GM19035 (cell line): Measurements from ENCODE around the gene ABHD11.
"Not testable (repeated sequence)": the region's sequence is repeated elsewhere in the genome, so short reads cannot be mapped to it uniquely, and the experiment has no call there.

Experiments
- ATAC-seq: cut with Tn5 transposase; IDR thresholded peaks from one replicate; pipeline ENCODE4 v1.9.1; 2021; ENCODE audit not compliant: unreplicated experiment

ABHD11 gene, protein sequence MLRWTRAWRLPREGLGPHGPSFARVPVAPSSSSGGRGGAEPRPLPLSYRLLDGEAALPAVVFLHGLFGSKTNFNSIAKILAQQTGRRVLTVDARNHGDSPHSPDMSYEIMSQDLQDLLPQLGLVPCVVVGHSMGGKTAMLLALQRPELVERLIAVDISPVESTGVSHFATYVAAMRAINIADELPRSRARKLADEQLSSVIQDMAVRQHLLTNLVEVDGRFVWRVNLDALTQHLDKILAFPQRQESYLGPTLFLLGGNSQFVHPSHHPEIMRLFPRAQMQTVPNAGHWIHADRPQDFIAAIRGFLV

DNA sequence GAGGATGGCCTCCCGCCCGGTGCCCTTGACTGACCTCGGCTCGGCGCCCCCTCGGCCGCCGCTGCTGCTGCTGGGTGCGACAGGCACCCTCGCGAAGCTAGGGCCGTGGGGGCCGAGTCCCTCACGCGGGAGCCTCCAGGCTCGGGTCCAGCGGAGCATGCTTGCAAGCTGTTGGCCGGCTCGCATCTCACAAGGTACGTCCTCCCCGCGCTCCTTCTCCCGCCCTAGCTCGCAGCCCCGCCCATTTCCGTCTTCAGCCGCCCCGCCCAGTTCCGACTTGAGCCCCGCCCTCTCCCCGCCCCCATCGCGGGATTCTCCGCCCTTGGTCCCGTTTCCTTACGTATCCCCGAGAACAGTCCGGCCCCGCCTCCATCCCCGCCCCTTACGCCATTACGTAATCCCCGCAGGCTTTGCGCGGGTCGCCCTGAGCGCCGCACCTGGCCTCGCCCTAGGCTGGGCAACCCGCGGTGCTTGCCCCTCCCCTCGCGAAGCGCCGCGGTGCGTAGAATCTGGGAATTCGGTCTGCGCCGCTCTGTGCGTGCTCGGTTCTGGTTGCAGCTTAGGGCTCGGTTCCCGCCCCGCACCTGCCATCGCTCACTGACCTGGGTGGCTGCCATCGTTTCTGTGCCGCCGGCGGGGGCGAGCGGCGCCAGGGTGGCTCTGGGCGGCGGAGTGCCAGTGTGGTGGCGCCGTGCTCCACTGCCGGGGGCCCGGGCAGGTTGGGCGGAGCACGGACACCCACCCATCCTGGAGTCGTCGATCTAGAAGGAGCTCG, at the start of gene ABHD11:
ABHD11 (minus strand) TSS at position 191 of the 775 bp plus-strand sequence; CDS start at position 159, 32 bp downstream.
- peak; percentile 83 for ATAC-seq

DNA sequence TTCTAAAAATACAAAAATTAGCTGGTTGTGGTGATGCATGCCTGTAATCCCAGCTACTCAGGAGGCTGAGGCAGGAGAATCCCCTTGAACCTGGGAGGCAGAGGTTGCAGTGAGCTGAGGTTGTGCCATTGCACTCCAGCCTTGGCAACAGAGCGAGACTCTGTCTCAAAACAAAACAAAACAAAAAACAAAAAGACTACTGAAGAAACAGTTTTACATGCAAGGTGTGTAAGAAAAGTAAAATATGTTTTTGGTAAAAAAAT, 49.1 kb upstream of the ABHD11 start:
- not testable (repeated sequence) for ATAC-seq

DNA sequence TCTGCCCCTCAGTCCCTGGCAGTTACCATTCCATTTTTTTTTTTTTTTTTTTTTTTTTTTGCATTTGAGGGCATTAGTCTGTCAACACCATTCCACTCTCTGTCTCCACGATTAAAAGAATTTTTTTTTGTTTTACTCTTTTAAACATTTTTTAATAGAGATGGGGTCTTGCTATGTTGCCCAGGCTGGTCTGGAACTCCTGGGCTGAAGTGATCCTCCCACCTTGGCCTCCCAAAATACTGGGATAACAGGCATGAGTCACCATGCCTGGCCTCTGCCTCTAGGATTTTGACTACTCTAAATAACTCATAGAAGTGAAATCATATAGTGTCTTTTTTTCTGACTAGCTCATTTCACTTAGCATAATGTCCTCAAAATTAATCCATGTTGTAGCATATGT, 48.0 kb upstream of the ABHD11 start:
- no peak for ATAC-seq

DNA sequence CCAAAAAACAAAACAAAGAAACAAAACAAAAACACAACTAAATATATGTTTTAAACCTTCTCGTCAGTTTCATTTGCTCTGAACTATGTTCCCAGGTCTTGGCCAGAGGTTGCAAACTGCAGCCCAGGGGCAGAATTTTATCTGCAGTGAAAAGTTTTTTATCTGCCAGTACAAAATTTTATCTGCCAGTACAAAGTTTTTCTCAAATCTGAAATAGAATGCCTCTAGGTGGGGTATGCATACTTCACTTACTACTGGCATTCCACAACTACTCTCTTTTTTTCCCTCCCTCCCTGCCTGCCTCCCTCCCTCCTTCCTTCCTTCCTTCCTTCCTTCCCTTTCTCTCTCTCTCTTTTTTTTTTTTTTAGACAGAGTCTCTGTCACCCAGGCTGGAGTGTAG, 40.9 kb upstream of the ABHD11 start:
- ATAC-seq: no peak

DNA sequence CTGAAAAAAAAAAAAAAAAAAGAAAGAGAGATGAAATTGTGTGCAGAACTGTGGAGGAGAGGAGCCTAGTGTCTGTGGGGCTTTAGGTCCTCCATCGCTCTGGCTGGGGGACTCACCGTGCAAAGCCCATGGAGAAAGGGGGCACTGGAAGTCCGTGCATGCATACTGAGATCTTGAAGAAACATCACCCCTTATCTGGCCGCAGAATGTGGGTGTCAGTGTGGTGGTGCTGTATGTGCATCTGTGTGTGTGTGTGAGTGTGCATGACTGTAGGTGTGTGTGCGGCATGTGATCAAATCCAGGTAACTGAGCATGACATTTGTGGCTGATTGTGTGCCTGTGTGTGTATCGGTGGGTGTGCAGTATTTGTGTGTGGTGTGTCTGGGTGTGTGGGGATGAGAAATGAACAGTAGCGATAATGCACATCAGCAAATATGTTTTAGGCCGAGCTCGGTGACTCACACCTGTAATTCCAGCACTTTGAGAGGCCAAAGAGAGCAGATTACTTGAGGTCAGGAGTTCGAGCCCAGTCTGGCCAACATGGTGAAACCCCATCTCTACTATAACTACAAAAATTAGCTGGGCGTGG, 40.3 kb upstream of the ABHD11 start:
- no peak for ATAC-seq

DNA sequence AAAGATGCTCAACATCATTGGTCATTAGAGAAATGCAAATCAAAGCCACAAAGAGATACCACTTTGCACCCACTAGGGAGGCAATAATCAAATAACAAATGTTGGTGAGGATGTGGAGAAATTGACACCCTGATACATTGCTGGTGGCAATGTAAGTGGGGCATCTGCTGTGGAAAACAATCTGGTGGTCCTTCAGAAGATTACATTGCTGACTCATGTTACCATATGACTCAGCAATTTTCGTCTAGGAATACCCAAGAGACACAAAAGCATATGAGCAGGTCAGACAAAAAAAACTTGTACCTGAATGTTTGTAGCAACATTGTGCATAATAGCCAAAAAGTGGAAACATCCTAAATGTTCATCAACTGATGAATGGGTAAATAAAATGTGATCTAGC, 36.3 kb upstream of the ABHD11 start:
- no peak for ATAC-seq

DNA sequence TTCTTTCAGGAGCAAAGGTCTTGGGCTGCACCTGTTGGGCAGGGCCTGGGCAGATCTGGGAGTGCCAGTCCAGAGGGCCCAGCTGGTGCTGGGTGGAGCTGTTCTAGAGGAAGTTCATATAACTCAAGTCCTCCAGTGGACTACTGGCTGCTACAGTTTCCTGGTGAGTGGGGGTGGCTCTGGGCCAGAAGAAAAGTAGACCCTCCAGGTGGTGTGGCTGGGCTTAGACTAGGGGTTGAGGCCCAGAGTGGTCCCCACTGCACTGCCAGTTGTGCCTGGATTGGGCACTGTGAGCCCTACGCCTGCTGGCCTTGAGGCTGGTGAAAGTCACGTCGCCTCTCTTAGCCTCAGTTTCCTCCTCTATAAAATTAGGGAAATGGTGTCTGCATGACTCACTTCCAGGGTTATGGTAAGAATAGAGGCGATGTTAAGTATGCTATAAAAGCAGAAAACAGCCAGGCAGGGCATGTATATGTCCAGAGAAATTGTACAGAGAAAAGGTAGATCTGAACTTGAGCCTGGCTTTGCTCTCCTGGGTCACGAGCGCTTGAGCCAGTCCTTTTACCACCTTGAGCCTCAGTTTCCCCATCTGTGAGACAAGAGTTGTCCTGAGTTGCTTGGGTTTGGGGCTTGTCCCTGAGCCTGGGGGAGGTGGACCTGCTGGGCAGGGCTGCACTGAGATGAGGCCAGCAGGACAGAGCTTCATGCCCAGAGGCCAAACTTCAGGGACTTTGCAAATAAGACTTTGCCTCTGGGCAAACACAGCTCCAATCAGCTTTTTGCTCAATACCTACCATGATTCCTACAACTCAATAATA, 35.3 kb upstream of the ABHD11 start:
- no peak for ATAC-seq

DNA sequence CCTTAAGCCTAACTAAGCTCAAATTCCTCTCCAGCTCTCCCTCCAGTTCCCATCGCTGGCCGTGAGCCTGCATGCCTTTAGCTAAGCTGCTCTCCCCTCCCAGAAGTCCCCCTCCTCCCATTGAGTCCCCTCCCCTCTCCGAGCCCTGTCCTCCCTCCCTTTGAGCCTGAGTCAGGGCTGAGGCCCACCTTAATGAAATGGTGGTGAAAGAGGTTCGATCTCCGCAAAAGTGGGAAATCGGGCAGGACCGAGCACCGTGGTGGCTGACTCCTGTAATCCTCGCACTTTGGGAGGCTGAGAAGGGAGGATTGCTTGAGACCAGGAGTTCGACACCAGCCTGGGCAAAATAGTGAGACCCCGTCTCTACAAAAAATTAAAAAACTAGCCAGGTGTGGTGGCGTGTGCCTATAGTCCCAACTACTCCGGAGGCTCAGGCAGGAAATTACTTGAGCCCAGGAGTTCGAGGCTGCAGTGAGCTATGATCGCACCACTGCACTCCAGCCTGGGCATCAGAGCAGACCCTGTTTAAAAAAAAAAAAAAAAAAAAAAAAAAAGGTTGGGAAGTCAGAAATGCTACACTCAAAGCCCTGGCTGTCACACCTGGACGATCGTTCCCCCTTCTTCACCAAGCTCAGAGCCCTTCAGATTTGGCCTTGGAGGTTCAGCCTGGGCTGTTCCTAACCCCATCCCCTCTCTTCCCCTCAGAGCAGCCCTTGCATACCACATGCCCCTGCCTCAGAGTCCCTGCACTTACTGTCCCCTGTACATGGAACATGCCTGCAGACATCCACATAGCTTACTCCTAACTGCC, 32.5 kb upstream of the ABHD11 start:
- no peak for ATAC-seq

DNA sequence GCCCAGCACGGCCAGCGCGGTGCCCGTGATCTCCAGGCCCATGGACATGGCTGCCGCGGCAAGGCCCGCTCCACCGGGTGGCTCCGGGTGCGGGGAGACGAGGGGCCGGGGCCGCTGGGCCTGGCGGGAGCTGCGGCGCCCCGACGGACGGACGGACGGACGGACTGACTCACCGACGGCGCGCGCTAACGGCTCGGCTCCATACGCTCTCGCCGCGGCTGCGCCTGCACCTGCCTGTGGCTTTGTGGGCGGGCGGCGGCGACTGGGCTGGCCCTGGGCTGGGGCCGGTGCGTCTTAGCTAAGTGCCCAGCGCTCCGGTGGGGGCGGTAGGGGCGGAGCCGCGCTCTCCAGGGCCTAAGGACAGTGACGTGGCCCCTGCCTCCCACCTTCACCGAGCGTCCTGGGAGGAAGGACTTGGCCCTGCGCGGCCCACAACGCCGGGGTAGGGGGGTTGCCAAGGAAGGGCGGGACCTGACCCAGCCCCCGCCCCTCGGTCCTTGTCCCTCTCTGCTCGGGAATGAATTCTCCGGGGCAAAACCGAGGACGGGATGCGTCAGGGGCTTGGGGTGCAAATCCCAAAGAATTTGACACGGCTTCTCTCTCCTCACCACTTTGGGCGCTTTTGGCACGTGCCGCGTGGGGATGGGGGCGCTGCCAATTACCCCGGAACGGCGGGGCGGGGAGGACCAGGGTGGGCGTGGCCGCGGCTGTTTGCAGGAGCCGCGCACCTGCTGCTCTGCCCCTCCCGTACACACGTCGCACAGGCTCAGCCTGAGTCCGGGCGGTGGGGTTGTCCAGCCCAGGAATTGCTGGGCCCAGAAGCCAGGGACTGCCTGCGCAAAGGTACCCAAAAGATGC, 31.6 kb upstream of the ABHD11 start, which contains the start of gene CLDN3:
CLDN3 (minus strand) TSS at position 269 of the 858 bp plus-strand sequence; CDS start at position 48, 221 bp downstream.
- ATAC-seq: no peak

DNA sequence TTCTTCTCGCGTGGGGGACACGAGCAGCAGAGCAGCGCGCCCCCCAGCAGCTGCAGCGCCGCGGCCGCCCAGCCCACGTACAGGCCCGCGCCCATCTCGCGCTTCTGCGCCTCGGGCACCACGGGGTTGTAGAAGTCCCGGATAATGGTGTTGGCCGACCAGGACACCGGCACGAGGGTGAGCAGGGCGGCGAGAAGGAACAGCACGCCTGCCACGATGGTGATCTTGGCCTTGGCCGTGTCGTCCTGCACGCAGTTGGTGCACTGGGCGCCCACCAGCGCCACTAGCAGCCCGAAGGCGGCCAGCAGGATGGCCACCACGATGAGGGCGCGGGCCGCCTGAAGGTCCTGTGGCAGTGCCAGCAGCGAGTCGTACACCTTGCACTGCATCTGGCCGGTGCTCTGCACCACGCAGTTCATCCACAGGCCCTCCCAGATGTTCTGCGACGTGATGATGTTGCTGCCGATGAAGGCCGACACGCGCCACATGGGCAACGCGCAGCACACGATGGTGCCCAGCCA, 30.9 kb upstream of the ABHD11 start:
- ATAC-seq: no peak

DNA sequence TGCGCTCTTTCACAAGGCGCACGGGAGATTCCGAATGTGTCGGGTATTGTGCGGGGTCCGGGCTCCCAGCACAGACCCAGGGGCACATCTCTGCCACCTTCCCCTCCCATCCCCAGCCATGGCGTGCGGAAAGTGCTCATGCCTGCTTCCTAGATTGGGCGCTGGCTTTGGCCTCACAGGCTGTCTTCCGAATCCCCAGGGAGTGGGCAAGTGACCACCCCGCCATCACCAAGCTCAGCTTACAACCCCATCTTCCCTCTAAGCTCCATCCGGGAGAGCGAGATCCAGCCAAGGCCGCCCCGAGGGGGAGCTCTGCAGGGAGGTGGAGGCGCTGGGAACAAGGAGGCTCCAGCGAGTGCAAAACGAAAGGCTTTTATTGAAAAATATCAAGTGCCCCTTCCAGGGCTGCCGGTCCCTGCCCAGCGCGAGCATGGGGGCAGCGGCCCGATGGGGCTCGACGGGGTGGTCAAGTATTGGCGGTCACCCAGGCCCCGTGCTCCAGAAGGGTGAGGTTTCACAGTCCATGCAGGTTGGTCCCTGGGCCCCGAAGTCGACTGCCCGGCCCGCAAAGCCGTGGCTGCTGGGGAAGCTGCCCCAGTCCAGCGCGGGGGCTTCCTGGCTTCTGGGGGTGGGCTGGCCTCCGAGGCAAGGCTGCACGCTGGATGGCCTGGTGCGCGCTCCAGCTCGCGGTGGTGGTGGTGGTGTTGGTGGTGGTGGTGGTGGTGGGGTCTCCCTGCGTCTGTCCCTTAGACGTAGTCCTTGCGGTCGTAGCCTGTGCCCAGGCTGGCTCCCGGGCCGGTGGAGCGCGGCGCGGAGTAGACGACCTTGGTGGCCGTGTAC, 30.3 kb upstream of the ABHD11 start:
- no peak for ATAC-seq

DNA sequence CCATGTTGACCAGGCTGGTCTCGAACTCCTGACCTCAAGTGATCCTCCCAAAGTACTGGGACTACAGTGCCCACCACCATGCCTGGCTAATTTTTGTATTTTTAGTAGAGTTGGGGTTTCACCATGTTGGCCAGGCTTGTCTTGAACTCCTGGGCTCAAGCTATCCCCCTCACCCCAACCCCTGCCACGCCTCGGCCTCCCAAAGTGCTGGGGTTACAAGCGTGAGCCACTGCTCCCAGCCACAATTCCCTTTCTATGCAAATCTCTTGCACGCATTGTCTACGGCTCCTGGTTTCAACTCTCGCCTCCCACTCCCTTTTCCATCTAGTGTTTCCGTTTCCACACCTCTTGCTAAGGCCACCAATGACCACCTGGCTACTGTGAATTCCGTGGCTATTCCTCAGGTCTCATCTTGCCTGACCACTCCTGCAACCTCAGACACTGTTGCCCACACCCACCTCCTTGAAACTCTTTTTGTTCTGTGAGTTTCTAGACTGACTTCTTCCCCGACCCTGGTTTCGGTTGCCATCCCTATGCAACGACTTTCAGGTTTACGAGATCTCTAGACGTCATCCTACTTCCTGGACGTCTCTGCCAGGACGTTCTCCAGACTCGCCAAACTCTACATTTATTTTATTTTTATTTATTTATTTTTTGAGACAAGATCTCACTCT, 28.1 kb upstream of the ABHD11 start:
- ATAC-seq: no peak

DNA sequence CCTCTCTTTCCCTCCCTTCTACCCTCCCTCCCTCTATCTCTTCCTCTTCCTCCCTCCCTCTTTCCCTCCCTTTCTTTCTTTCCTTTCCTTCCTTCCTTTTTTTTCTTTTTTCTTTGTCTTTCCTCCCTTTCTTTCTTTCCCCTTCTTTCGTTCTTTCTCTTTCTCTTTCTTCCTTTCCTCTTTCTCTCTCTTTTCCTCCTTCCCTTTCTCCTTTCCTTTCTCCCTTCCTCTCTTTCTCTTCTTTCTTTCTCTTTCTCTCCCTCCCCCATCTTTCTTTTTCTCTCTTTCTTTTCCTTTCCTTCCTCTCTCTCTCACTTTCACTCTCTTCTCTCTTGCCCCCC, 24.0 kb upstream of the ABHD11 start:
- ATAC-seq: no peak

DNA sequence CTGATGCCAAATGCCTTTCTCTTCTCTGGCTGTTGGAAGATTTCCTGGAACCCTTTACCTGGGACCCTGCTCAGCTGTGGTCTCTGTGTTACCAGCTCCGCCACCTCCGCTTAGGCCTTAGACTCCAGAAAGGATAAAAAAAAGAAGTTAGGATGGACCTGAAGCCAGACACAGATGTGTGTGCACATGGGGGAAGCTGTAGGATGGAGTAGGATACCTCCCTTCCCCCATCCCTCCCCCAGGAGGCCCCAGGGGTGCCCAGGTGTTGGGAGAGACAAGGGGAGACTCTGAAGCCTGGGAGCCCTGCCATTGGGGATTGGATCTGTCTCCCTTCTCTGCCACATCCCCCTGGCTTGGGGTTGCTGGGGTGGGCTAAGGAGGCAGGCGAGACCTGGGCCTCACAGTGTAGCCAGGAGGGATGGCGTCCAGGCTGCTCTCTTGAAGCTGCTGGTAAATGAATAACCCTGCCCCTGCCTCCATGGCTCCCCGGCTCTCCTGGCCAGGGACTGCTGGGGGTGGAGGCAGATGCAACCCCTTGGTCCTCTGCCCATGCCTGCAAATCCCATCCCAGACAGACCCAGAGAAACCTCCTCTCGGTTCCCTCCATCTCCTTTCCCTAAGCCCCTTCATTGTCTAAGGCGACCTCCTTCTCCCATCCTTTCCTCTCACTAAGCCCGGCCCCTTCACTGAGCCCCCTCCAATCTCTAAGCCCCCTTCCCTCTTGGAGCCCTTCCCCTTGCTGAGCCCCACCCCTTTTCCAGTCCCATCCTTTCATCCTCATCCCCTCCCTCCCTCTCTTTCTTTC, 23.5 kb upstream of the ABHD11 start:
- no peak for ATAC-seq

DNA sequence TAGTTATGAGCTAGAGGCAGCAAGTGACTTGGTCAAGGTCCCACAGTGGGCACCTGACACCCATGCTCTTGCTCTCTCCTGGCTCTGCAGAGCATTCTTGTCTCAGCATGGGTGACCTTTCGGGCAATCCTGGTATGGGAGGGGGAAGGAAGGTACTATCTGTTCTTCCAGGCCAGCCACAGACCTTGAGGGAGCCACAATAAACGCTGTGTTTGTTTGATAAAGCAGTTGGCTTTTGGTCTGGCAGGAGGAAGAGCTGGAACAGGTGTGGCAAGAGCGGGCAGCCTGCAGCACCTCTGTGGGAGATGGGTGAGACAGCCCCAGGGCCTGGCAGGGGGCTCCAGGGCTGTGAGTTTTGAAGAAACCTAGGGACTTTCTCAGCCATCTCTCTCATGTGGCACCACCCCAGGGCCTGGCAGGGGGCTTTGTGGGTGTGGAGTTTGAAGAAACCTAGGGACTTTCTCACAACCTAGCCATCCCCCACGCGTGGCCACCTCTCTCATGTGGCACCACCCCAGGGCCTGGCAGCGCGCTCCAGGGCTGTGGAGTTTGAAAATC, 20.1 kb upstream of the ABHD11 start:
- ATAC-seq: no peak

DNA sequence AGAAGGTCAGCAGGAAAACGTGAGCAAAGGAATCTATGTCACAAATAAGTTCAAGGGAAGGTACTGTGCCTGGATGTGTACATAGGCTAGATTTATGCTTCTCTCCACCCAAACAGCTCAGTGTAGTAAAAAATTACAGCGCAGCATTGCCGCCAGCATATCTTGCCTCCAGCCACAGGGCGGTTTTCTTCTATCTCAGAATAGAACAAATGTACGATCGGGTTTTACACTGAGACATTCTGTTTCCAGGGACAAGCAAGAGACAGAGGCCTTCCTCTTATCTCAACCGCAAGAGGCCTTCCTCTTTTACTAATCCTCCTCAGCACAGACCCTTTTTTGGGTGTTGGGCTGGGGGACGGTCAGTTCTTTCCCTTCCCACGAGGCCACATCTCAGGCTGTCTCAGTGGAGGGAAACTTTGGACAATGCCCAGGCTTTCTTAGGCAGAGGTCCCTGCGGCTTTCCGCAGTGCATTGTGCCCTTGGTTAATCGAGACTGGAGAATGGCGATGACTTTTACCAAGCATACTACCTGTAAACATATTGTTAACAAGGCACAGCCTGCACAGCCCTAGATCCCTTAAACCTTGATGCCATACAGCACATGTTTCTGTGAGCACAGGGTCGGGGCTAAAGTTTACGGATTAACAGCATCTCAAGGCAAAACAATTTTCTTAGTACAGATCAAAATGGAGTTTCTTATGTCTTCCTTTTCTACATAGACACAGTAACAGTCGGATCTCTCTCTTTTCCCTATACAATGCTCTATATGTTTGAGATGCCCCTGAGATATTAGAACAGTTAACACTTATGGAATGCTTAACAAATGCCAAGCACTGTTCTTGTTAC, 11.6 kb upstream of the ABHD11 start:
- no peak for ATAC-seq
